ENCODE results near the gene MIDN.

The MIDN gene

GRCh38 chr19:1248139-1248785 is at the start of gene MIDN (continued):
- TF ChIP-seq HIC1 (tag by site-specific recombination; IDR thresholded peaks at IDR 0.05), result no peak; the same call in none of the 2 replicates
- TF ChIP-seq YY1 (tag by site-specific recombination; IDR thresholded peaks at IDR 0.05), result no peak
- no peak for TF ChIP-seq ZNF10 (tag by site-specific recombination; IDR thresholded peaks at IDR 0.05)
- TF ChIP-seq PRDM6 (tag by site-specific recombination; IDR thresholded peaks at IDR 0.05), result no peak
- no peak for TF ChIP-seq ZNF670 (tag by site-specific recombination; IDR thresholded peaks at IDR 0.05; ENCODE audit: low read depth)
- peak; percentile 7; the same call in 1 of the 2 replicates for TF ChIP-seq GLIS2 (tag by site-specific recombination; IDR thresholded peaks at IDR 0.05)
- TF ChIP-seq ZBTB1 (tag by site-specific recombination; IDR thresholded peaks at IDR 0.05), result no peak
- no peak for TF ChIP-seq ZNF404 (tag by site-specific recombination; IDR thresholded peaks at IDR 0.05)
- TF ChIP-seq ZNF221 (tag by site-specific recombination; IDR thresholded peaks at IDR 0.05; ENCODE audit: borderline replicate concordance), result no peak
- no peak for TF ChIP-seq GLI2 (tag by site-specific recombination; IDR thresholded peaks at IDR 0.05; ENCODE audit: borderline replicate concordance, low read depth)
- TF ChIP-seq BCL11B (tag by site-specific recombination; IDR thresholded peaks at IDR 0.05; ENCODE audit: low read depth), result no peak
- TF ChIP-seq ZNF623 (tag by site-specific recombination; IDR thresholded peaks at IDR 0.05), result no peak
- no peak for TF ChIP-seq INSM2 (tag by site-specific recombination; IDR thresholded peaks at IDR 0.05)
- no peak for TF ChIP-seq ZNF202 (tag by site-specific recombination; IDR thresholded peaks at IDR 0.05; ENCODE audit: borderline replicate concordance)
- TF ChIP-seq ZNF596 (tag by site-specific recombination; IDR thresholded peaks at IDR 0.05), result no peak
- no peak for TF ChIP-seq ZFP41 (tag by site-specific recombination; IDR thresholded peaks at IDR 0.05; ENCODE audit: borderline replicate concordance)
- TF ChIP-seq ZNF626 (tag by site-specific recombination; IDR thresholded peaks at IDR 0.05), result no peak
- TF ChIP-seq PBX3 (CRISPR knock-in tag; IDR thresholded peaks at IDR 0.05), result no peak
- 0 out of 2 replicates have a peak, but pooled peaks have one; percentile 19 for TF ChIP-seq KLF7 (tag by site-specific recombination; IDR thresholded peaks at IDR 0.05; ENCODE audit: borderline replicate concordance)
- TF ChIP-seq ZNF324 (tag by site-specific recombination; IDR thresholded peaks at IDR 0.05), result no peak
- TF ChIP-seq ZFP69B (tag by site-specific recombination; IDR thresholded peaks at IDR 0.05), result no peak
- TF ChIP-seq ZNF423 (tag by site-specific recombination; IDR thresholded peaks at IDR 0.05), result no peak; the same call in 1 of the 2 replicates
- no peak for TF ChIP-seq KLF1 (tag by site-specific recombination; IDR thresholded peaks at IDR 0.05)
- no peak for TF ChIP-seq ZNF2 (tag by site-specific recombination; IDR thresholded peaks at IDR 0.05)
- TF ChIP-seq ZNF777 (tag by site-specific recombination; IDR thresholded peaks at IDR 0.05; ENCODE audit: borderline replicate concordance), result 0 out of 2 replicates have a peak, but pooled peaks have one; percentile 21
- peak; percentile 4; the same call in 1 of the 2 replicates for TF ChIP-seq KLF9 (tag by site-specific recombination; IDR thresholded peaks at IDR 0.05; ENCODE audit: low read depth)
- no peak for TF ChIP-seq ZNF571 (tag by site-specific recombination; IDR thresholded peaks at IDR 0.05)
- no peak for TF ChIP-seq ZNF280D (tag by site-specific recombination; IDR thresholded peaks at IDR 0.05)
- TF ChIP-seq PATZ1 (tag by site-specific recombination; IDR thresholded peaks at IDR 0.05), result no peak
